Neural progenitor cell (in vitro differentiated cells): Measurements from ENCODE around the gene LPCAT3.

Source experiments
- CTCF ChIP-seq: fragments of 200-600 bp; sonication (generic); IDR thresholded peaks from 2 replicates; pipeline ENCODE4 v1.5.1; 2017; ENCODE audit warnings: antibody characterized with exemption, mild to moderate bottlenecking
- EZH2 ChIP-seq: fragments of 200-600 bp; sonication (generic); IDR thresholded peaks from 2 replicates; pipeline ENCODE4 v1.6.1; 2017; ENCODE audit warnings: antibody characterized with exemption, mild to moderate bottlenecking, moderate library complexity

GRCh38 chr12:6957151-6957701 is 61.0 kb downstream of the LPCAT3 start:
- TF ChIP-seq CTCF (no peak), EZH2 (no peak)
